ENCODE results near the gene PRKD1. TPM values are rescaled to one million over a fixed set of nuclear protein-coding genes. Genes with fewer than 3 reads are reported as not detected.

The PRKD1 gene
- total and polyA plus RNA-seq, 2 experiments from 2014 or later = 7.5 to 16.5 TPM

DNA sequence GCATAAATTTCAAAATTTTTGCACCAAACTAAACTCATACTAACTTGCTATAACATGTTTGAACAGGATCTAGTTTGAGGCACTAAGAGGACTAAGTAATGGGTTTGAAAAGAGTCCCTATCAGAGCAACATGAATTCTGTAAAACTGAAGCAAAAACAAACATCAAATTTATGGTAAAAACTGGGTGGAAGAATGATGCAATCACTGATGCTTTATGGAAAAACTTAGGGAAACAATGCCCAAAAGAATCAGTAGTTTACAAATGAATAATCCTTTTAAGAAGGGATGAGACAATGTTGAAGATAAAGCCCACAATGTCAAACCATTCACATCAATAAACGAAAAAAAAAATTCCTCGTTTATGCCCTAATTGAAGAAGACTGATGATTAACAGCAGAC, 88.9 kb downstream of the PRKD1 start:
- Histone ChIP-seq H3K4me1 (ENCODE audit: insufficient read depth) (no peaks in the 10 kb centered on the region), H3K27ac (no peak overlapping the region)

DNA sequence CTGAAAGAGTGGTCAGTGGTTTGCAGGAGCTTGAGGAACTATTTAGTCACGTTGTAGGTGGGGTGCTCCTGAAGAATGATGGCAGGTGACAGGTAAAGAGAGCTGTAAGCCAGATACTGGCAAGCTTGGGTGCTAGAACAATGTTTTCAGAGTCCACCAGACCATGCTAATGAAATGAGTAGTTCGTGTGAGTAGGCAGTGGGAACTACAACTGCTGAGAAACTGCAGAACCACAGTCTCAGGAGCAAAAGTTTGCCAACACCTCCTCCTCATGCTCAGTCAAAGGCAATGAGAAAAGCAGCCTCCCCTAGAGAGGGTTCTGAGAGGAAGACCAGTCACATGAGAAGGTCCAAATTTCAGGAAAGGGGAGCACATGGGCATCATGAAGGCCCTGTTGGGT, 91.3 kb downstream of the PRKD1 start:
- Histone ChIP-seq H3K4me3 (no peak overlapping the region), H3K79me2 (no peaks in the 10 kb centered on the region), H3K27me3 (no peaks in the 10 kb centered on the region), H3K36me3 (replicated peaks; ENCODE audit: insufficient read depth, low read depth) (no peaks in the 10 kb centered on the region), H3K4me2 (no peak overlapping the region), H2AFZ (no peak overlapping the region), H3K9me3 (ENCODE audit: low read depth) (peaks cover 15% of the 10 kb centered on the region), H3K9me2 (replicated peaks; ENCODE audit: insufficient read depth) (no peaks in the 10 kb centered on the region), H4K20me1 (ENCODE audit: insufficient read depth, poor library complexity, severe bottlenecking) (no peaks in the 10 kb centered on the region), H3K27ac (no peak overlapping the region), H3K4me1 (ENCODE audit: insufficient read depth) (no peaks in the 10 kb centered on the region)
- DNase-seq (ENCODE audit: low spot score) = no peak
- TF ChIP-seq, protein P1, sequence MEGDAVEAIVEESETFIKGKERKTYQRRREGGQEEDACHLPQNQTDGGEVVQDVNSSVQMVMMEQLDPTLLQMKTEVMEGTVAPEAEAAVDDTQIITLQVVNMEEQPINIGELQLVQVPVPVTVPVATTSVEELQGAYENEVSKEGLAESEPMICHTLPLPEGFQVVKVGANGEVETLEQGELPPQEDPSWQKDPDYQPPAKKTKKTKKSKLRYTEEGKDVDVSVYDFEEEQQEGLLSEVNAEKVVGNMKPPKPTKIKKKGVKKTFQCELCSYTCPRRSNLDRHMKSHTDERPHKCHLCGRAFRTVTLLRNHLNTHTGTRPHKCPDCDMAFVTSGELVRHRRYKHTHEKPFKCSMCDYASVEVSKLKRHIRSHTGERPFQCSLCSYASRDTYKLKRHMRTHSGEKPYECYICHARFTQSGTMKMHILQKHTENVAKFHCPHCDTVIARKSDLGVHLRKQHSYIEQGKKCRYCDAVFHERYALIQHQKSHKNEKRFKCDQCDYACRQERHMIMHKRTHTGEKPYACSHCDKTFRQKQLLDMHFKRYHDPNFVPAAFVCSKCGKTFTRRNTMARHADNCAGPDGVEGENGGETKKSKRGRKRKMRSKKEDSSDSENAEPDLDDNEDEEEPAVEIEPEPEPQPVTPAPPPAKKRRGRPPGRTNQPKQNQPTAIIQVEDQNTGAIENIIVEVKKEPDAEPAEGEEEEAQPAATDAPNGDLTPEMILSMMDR (IDR thresholded peaks at IDR 0.05; ENCODE audit: poor library complexity) = no peak
- TF ChIP-seq EZH2 (IDR thresholded peaks at IDR 0.05; ENCODE audit: borderline replicate concordance) (no peak), EZH2phosphoT487 (IDR thresholded peaks at IDR 0.05; ENCODE audit: low read depth, severe bottlenecking, unreplicated experiment) (no peak)
- 85% methylated on average over 2 of the region's 2 CpGs for WGBS (ENCODE audit: low lambda C conversion rate, missing lambda C conversion rate)

More for the DNA sequence above, 88.9 kb downstream of the PRKD1 start:
- H3K79me2 ChIP-seq = no peaks in the 10 kb centered on the region
- H3K9me3 ChIP-seq (ENCODE audit: low read depth) = peaks cover 15% of the 10 kb centered on the region
- H3K27me3 ChIP-seq = no peaks in the 10 kb centered on the region
- H3K4me2 ChIP-seq = no peak overlapping the region
- no peaks in the 10 kb centered on the region for H3K36me3 ChIP-seq (replicated peaks; ENCODE audit: insufficient read depth, low read depth)
- TF ChIP-seq, protein P1 (IDR thresholded peaks at IDR 0.05; ENCODE audit: poor library complexity) = no peak
- no peak for TF ChIP-seq EZH2phosphoT487 (IDR thresholded peaks at IDR 0.05; ENCODE audit: low read depth, severe bottlenecking, unreplicated experiment)
- no peak for TF ChIP-seq EZH2 (IDR thresholded peaks at IDR 0.05; ENCODE audit: borderline replicate concordance)
- no peak overlapping the region for H2AFZ ChIP-seq
- no peaks in the 10 kb centered on the region for H4K20me1 ChIP-seq (ENCODE audit: insufficient read depth, poor library complexity, severe bottlenecking)
- no peaks in the 10 kb centered on the region for H3K9me2 ChIP-seq (replicated peaks; ENCODE audit: insufficient read depth)
- no peak overlapping the region for H3K4me3 ChIP-seq
- no peak for DNase-seq (ENCODE audit: low spot score)
- WGBS (ENCODE audit: low lambda C conversion rate, missing lambda C conversion rate) = 96% methylated on average over 2 of the region's 2 CpGs

DNA sequence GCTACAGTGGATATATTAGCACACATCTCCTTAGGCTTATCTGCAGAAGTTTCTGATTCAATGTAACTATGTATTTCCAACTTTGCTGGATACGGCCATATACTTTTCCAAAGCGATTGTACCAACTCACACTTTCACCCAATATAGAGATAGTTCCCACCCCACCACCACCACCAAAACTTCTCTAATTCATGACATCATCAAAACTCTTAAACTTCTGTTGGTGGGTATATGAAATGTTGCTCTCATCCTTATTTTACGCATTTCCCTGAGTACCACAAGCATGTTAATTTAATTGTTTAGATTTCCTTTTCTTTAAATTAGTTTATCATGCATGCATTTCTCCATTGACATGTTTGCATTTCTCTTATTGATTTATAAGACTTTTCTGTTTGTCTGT, 95.6 kb downstream of the PRKD1 start:
- WGBS (ENCODE audit: low lambda C conversion rate, missing lambda C conversion rate) = 93% methylated on average over 3 of the region's 3 CpGs

DNA sequence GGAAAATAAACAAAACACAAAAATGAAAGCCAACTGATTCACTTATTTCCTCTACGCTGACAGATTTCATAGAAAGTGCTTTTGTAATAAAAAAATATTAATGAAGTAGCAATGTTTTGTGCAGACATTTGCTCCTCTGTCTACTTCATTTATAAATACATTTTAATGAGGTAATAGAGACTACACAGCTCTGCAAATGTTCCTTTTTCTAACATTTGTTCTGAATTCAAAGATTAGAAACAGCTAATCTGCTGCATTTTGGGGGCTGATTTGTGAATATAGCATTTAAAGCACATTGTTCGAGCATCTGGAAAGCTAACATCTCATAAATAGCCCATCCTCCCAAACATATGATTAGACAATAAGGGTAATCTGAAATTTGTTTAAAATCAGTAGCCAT, 97.8 kb downstream of the PRKD1 start:
- Histone ChIP-seq H3K27ac (no peak overlapping the region), H2AFZ (no peak overlapping the region), H4K20me1 (ENCODE audit: insufficient read depth, poor library complexity, severe bottlenecking) (no peaks in the 10 kb centered on the region), H3K4me1 (ENCODE audit: insufficient read depth) (no peaks in the 10 kb centered on the region), H3K9me2 (replicated peaks; ENCODE audit: insufficient read depth) (no peaks in the 10 kb centered on the region), H3K27me3 (no peaks in the 10 kb centered on the region), H3K4me3 (no peak overlapping the region), H3K79me2 (no peaks in the 10 kb centered on the region), H3K4me2 (no peak overlapping the region), H3K36me3 (replicated peaks; ENCODE audit: insufficient read depth, low read depth) (no peaks in the 10 kb centered on the region), H3K9me3 (ENCODE audit: low read depth) (no peaks in the 10 kb centered on the region)
- TF ChIP-seq EZH2 (IDR thresholded peaks at IDR 0.05; ENCODE audit: borderline replicate concordance) (no peak), EZH2phosphoT487 (IDR thresholded peaks at IDR 0.05; ENCODE audit: low read depth, severe bottlenecking, unreplicated experiment) (no peak)
- TF ChIP-seq, protein P1 (IDR thresholded peaks at IDR 0.05; ENCODE audit: poor library complexity) = no peak
- 87% methylated on average over 2 of the region's 2 CpGs for WGBS (ENCODE audit: low lambda C conversion rate, missing lambda C conversion rate)
- DNase-seq (ENCODE audit: low spot score) = no peak

More for the DNA sequence above, 95.6 kb downstream of the PRKD1 start:
- no peak overlapping the region for H2AFZ ChIP-seq
- no peaks in the 10 kb centered on the region for H3K4me1 ChIP-seq (ENCODE audit: insufficient read depth)
- H3K79me2 ChIP-seq = no peaks in the 10 kb centered on the region
- no peaks in the 10 kb centered on the region for H3K27me3 ChIP-seq
- no peak for TF ChIP-seq EZH2phosphoT487 (IDR thresholded peaks at IDR 0.05; ENCODE audit: low read depth, severe bottlenecking, unreplicated experiment)
- H3K9me2 ChIP-seq (replicated peaks; ENCODE audit: insufficient read depth) = no peaks in the 10 kb centered on the region
- H3K4me2 ChIP-seq = no peak overlapping the region
- DNase-seq (ENCODE audit: low spot score) = no peak
- H3K9me3 ChIP-seq (ENCODE audit: low read depth) = no peaks in the 10 kb centered on the region
- no peaks in the 10 kb centered on the region for H4K20me1 ChIP-seq (ENCODE audit: insufficient read depth, poor library complexity, severe bottlenecking)
- H3K36me3 ChIP-seq (replicated peaks; ENCODE audit: insufficient read depth, low read depth) = no peaks in the 10 kb centered on the region
- H3K27ac ChIP-seq = no peak overlapping the region
- H3K4me3 ChIP-seq = no peak overlapping the region

Measured in hepatocyte (in vitro differentiated cells).